ENCODE data around the gene UCN2.

- TF ChIP-seq POLR2A (IDR thresholded peaks at IDR 0.05) (no peak), CTCF (IDR thresholded peaks at IDR 0.05) (no peak), EP300 (IDR thresholded peaks at IDR 0.05) (no peak)
Observed at GRCh38 chr3:48555231-48555948, 8.2 kb downstream of the UCN2 start.

Measured in tibial nerve (tissue), 4 donors.